ENCODE results near the gene CRIP3. TPM values are rescaled to one million over a fixed set of nuclear protein-coding genes. Genes with fewer than 3 reads are reported as not detected.
A peak's percentile ranks its signal among the peaks of the same experiment; 100 is the strongest.

CRIP3 gene, protein sequence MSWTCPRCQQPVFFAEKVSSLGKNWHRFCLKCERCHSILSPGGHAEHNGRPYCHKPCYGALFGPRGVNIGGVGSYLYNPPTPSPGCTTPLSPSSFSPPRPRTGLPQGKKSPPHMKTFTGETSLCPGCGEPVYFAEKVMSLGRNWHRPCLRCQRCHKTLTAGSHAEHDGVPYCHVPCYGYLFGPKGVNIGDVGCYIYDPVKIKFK
- total RNA-seq (2013; cell fraction: nucleolus; rRNA removed), result 14.3 and 16.8 TPM in 2 replicates
- total RNA-seq (2014; rRNA removed) (1.6 and 2.5 TPM in 2 replicates), total RNA-seq (2014; rRNA removed; fragmentation: Illumina TruSeq; extraction: Trizol) (1.7 and 1.8 TPM in 2 replicates), total RNA-seq (2021) (1.6 and 2.2 TPM in 2 replicates), polyA plus RNA-seq (2011; rRNA removed) (6.4 and 9.2 TPM in 2 replicates), polyA plus RNA-seq (2014; fragmentation: Illumina TruSeq; extraction: Trizol) (1.8 and 2.8 TPM in 2 replicates), polyA plus RNA-seq (2014; fragmentation: Nextera tagmentation; extraction: Ambion mirVana) (1 to 10 TPM; 1.7 to 2.3 TPM), polyA plus RNA-seq (2014; rRNA removed) (2.6 and 3.8 TPM in 2 replicates), polyA plus RNA-seq (2016; fragmentation: Nextera tagmentation; extraction: Ambion mirVana) (1 to 10 TPM; 1.5 to 1.8 TPM), polyA minus RNA-seq (2011; rRNA and poly(A)+ RNA removed) (7.2 and 17.1 TPM in 2 replicates), Bru-seq, nascent RNA (percentile 61 among the genes with signal in this experiment), BruChase-seq, experiment 1, labeled RNA remaining after a 6-hour chase (percentile 66 among the genes with signal in this experiment), BruChase-seq, experiment 2, labeled RNA remaining after a 2-hour chase (percentile 62 among the genes with signal in this experiment)
- polyA plus RNA-seq (2011; ENCODE audit: low read depth), result 6.4 TPM
- 7.1 and 12.2 TPM in 2 replicates for polyA plus RNA-seq (2011; cell fraction: cytosol; rRNA removed)
- 46.8 and 55.0 TPM in 2 replicates for polyA plus RNA-seq (2011; cell fraction: nucleus; rRNA removed)
- polyA plus RNA-seq (2012), result 11.6 and 16.9 TPM in 2 replicates
- polyA minus RNA-seq (2011; cell fraction: cytosol; rRNA and poly(A)+ RNA removed), result 2.1 and 4.7 TPM in 2 replicates
- 11.8 and 14.3 TPM in 2 replicates for polyA minus RNA-seq (2011; cell fraction: nucleus; rRNA and poly(A)+ RNA removed)
- long read RNA-seq, experiment 1, partial matches to known transcripts, result 1 of 2 reads
- long read RNA-seq, experiment 1, other reads (novel, unspliced or antisense), result 0 of 2 reads
- long read RNA-seq, experiment 2, partial matches to known transcripts, result 0 of 9 reads
- long read RNA-seq, experiment 2, other reads (novel, unspliced or antisense), result 5 of 9 reads

DNA sequence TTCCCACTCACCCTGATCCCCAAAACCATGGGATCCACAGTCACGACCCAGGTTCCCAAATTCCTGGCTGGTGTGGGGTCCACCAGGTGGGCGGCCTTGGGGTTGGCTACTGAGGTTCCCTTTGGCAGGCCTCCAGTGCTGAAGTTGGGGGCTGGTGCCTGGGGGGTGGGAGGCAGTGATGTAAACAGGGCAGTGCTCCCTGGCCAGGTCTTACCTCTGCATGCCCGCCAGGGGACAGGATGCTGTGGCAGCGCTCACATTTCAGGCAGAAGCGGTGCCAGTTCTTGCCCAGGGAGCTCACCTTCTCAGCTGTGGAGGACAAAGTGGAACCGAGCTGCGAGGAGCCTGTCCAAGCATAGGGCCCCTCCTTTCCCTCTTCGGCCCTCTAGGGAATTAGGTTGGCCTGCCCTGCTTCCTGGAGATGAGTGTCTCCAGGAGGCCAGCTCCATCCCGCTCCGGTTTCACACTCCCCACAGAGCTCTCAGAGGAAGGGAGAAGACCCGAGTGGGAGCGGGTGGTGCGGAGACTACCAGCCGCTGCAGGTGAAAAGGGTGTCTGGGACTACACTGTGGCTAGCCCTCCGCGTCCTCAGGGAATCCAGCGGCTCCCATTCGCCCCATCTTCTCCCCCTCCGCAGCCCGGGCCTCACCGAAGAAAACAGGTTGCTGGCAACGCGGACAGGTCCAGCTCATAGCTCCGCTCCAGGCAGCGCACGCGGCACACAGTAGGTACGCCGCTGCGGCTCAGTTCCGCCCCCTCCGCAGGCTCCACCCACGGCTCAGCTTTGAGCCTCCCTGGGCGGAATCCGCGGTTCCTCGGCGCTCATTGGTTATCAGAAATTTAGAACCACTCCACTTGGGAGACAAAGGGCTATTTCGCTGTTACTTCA is at the start of gene CRIP3:
Gene CRIP3, minus strand, starts transcription at position 726 of the 889 bp plus-strand sequence. Its CDS starts 34 bp downstream, at position 692.
- H3K4me2 ChIP-seq (ENCODE audit: control insufficient read depth, insufficient read depth), result peak within 1 kb of the TSS; percentile 75
- ChIA-PET POLR2A (interaction anchor here (0.5 to 1.7 kb wide), 8 partner anchors 10 to 76 kb away, joined by 3 to 16 read pairs (median 4); no protein-coding TSS in a partner anchor), CTCF (interaction anchor here (0.6 to 3.9 kb wide), 33 partner anchors 8 to 203 kb away, joined by 3 to 37 read pairs (median 6); partner anchors contain the start of gene ABCC10), SMC1A (ENCODE audit: uncharacterized antibody, unreplicated experiment) (interaction anchor here (0.5 to 3.8 kb wide), 24 partner anchors 7 to 94 kb away, joined by 3 to 70 read pairs (median 6); no protein-coding TSS in a partner anchor), RAD21 (ENCODE audit: unreplicated experiment) (interaction anchor here (0.6 to 3.7 kb wide), 21 partner anchors 9 to 198 kb away, joined by 3 to 48 read pairs (median 6); partner anchors contain the start of gene ZNF318)
- peak within 1 kb of the TSS; percentile 57; the same call in 1 of the 2 replicates for H3K4me3 ChIP-seq
- BruUV-seq (replicated peaks), result TSS peak; percentile 44
- peak; percentile 92 for ATAC-seq
- no peaks in the 10 kb centered on the region for H3K36me3 ChIP-seq (ENCODE audit: control insufficient read depth in 2 of 2, insufficient read depth in 2 of 2, low read length in 1 of 2)
- H3K4me1 ChIP-seq (ENCODE audit: control insufficient read depth, insufficient read depth, low read length), result peaks cover 8% of the 10 kb centered on the region
- peak within 1 kb of the TSS; percentile 49 for H2AFZ ChIP-seq (ENCODE audit: control insufficient read depth, low read depth, low read length)
- in situ Hi-C loops (cut with MboI), result no loop called here
- H3K9ac ChIP-seq (ENCODE audit: control insufficient read depth, insufficient read depth, low read length), result no peak within 1 kb of the TSS; the same call in 1 of the 2 replicates
- no peak within 1 kb of the TSS for H3K27ac ChIP-seq (ENCODE audit: control insufficient read depth, insufficient read depth)
- no peaks in the 10 kb centered on the region for H4K20me1 ChIP-seq (ENCODE audit: control insufficient read depth, insufficient read depth)
- 5% methylated on average over 39 of the region's 39 CpGs for WGBS (ENCODE audit: insufficient coverage, insufficient replicate concordance, low lambda C conversion rate, missing lambda C conversion rate)
- H3K79me2 ChIP-seq (ENCODE audit: control insufficient read depth, insufficient read depth, low read length), result no peaks in the 10 kb centered on the region
- no peak for DNase-seq (ENCODE audit: low read depth, low spot score)
- FAIRE-seq, result no peak
- H3K9me3 ChIP-seq (replicated peaks; ENCODE audit: control insufficient read depth, insufficient read depth, low read length), result no peaks in the 10 kb centered on the region
- H3K27me3 ChIP-seq (replicated peaks in 1 of 2; ENCODE audit: control insufficient read depth in 2 of 2, insufficient read depth in 2 of 2, low read length in 1 of 2), result no peaks in the 10 kb centered on the region
- intact Hi-C loops (cut with micrococcal nuclease; ENCODE audit: unreplicated experiment), result no loop called here
- TF ChIP-seq ZNF217 (IDR thresholded peaks at IDR 0.05), result peak; percentile 73; the same call in 1 of the 2 replicates
- TF ChIP-seq SMC3 (IDR thresholded peaks at IDR 0.05; ENCODE audit: borderline replicate concordance, low read length), result peak; percentile 53; the same call in 1 of the 2 replicates
- TF ChIP-seq, protein P1, sequence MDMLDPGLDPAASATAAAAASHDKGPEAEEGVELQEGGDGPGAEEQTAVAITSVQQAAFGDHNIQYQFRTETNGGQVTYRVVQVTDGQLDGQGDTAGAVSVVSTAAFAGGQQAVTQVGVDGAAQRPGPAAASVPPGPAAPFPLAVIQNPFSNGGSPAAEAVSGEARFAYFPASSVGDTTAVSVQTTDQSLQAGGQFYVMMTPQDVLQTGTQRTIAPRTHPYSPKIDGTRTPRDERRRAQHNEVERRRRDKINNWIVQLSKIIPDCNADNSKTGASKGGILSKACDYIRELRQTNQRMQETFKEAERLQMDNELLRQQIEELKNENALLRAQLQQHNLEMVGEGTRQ (IDR thresholded peaks at IDR 0.05; ENCODE audit: borderline replicate concordance, low read depth, low read length), result no peak
- 0 out of 2 replicates have a peak, but pooled peaks have one; percentile 40 for TF ChIP-seq FOXK2 (IDR thresholded peaks at IDR 0.05)
- TF ChIP-seq, protein P2, sequence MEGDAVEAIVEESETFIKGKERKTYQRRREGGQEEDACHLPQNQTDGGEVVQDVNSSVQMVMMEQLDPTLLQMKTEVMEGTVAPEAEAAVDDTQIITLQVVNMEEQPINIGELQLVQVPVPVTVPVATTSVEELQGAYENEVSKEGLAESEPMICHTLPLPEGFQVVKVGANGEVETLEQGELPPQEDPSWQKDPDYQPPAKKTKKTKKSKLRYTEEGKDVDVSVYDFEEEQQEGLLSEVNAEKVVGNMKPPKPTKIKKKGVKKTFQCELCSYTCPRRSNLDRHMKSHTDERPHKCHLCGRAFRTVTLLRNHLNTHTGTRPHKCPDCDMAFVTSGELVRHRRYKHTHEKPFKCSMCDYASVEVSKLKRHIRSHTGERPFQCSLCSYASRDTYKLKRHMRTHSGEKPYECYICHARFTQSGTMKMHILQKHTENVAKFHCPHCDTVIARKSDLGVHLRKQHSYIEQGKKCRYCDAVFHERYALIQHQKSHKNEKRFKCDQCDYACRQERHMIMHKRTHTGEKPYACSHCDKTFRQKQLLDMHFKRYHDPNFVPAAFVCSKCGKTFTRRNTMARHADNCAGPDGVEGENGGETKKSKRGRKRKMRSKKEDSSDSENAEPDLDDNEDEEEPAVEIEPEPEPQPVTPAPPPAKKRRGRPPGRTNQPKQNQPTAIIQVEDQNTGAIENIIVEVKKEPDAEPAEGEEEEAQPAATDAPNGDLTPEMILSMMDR (IDR thresholded peaks at IDR 0.05 in 2 of 3, conservative IDR thresholded peaks at IDR 0.05 in 1 of 3; ENCODE audit: control insufficient read depth in 2 of 3, extremely low read depth in 1 of 3, insufficient read depth in 1 of 3, low read depth in 3 of 3, low read length in 3 of 3), result peak; percentile 49 to 79 (median 50)
- TF ChIP-seq SPI1 (IDR thresholded peaks at IDR 0.05; ENCODE audit: borderline replicate concordance, insufficient read depth, low read depth, low read length), result peak; percentile 19; the same call in 1 of the 2 replicates
- peak in 1 of 2 experiments; percentile 32; a peak in 1 of 4 replicates for TF ChIP-seq BHLHE40 (IDR thresholded peaks at IDR 0.05; ENCODE audit: borderline replicate concordance in 1 of 2, low read depth in 2 of 2, low read length in 1 of 2)
- TF ChIP-seq SMARCA5 (IDR thresholded peaks at IDR 0.05), result peak; percentile 54; the same call in 1 of the 2 replicates
- 0 out of 2 replicates have a peak, but pooled peaks have one; percentile 38 for TF ChIP-seq CHD1 (IDR thresholded peaks at IDR 0.05; ENCODE audit: low read depth, low read length)
- peak; percentile 22 to 36; a peak in 1 of 4 replicates for TF ChIP-seq IKZF2 (IDR thresholded peaks at IDR 0.05)
- 0 out of 2 replicates have a peak, but pooled peaks have one; percentile 15 for TF ChIP-seq RCOR1 (conservative IDR thresholded peaks at IDR 0.05; ENCODE audit: low read depth, low read length)
- TF ChIP-seq RFX5 (IDR thresholded peaks at IDR 0.05; ENCODE audit: low read depth, low read length), result 0 out of 2 replicates have a peak, but pooled peaks have one; percentile 8
- no peak for TF ChIP-seq JUND (IDR thresholded peaks at IDR 0.05; ENCODE audit: low read depth, low read length)
- 0 out of 2 replicates have a peak, but pooled peaks have one; percentile 24 for TF ChIP-seq HDGF (IDR thresholded peaks at IDR 0.05)
